Activated gamma-delta T cell (primary cell): ENCODE measurements around the gene SEC14L1.

Source experiments
- DNase-seq: peaks from one replicate; lab custom pipeline; 2025; lab: John Stamatoyannopoulos, UW

The SEC14L1 gene

GRCh38 chr17:77163001-77163400 lies 22.2 kb downstream of the SEC14L1 start:
- no peak for DNase-seq

GRCh38 chr17:77163511-77164280 lies 22.9 kb downstream of the SEC14L1 start:
- no peak for DNase-seq

- no peak for DNase-seq
Measured at GRCh38 chr17:77164483-77165091, 23.8 kb downstream of the SEC14L1 start.

GRCh38 chr17:77165577-77165976 lies 24.8 kb downstream of the SEC14L1 start:
- no peak for DNase-seq

GRCh38 chr17:77167472-77168306 lies 26.9 kb downstream of the SEC14L1 start:
- no peak for DNase-seq

- DNase-seq, result no peak
Measured at GRCh38 chr17:77173104-77173503, 32.3 kb downstream of the SEC14L1 start.

GRCh38 chr17:77174928-77175661 lies 34.3 kb downstream of the SEC14L1 start:
- DNase-seq, result no peak

- DNase-seq, result no peak
Measured at GRCh38 chr17:77177002-77177741, 36.4 kb downstream of the SEC14L1 start.

- no peak for DNase-seq
Measured at GRCh38 chr17:77178050-77178449, 37.3 kb downstream of the SEC14L1 start.

- DNase-seq, result no peak
Measured at GRCh38 chr17:77178563-77178962, 37.8 kb downstream of the SEC14L1 start.

GRCh38 chr17:77180503-77181357 lies 40.0 kb downstream of the SEC14L1 start:
- no peak for DNase-seq

- no peak for DNase-seq
Measured at GRCh38 chr17:77182205-77183172, 41.7 kb downstream of the SEC14L1 start.

- no peak for DNase-seq
Measured at GRCh38 chr17:77184474-77184873, 43.7 kb downstream of the SEC14L1 start.

GRCh38 chr17:77185137-77185536 lies 44.4 kb downstream of the SEC14L1 start:
- DNase-seq, result no peak

GRCh38 chr17:77186141-77186604 lies 45.4 kb downstream of the SEC14L1 start:
- DNase-seq, result no peak

- DNase-seq, result no peak
Measured at GRCh38 chr17:77188084-77189066, 47.6 kb downstream of the SEC14L1 start.

GRCh38 chr17:77189148-77189547 lies 48.4 kb downstream of the SEC14L1 start:
- DNase-seq, result no peak

GRCh38 chr17:77190576-77190975 lies 49.8 kb downstream of the SEC14L1 start:
- DNase-seq, result no peak
